CD14-positive monocyte (primary cell): ENCODE results near the gene SLC27A1. TPM values are rescaled to one million over a fixed set of nuclear protein-coding genes. Genes with fewer than 3 reads are reported as not detected.
"Not testable (repeated sequence)": the region's sequence is repeated elsewhere in the genome, so short reads cannot be mapped to it uniquely, and the experiment has no call there.

Source experiments
- DNase-seq, 3 donors: peaks; one replicate each; pipeline ENCODE4 v3.0.0-alpha.2; 2011 to 2022
- H2AFZ ChIP-seq: 2 replicates; pipeline ENCODE4 v1.6.0; 2012; ENCODE audit warnings: mild to moderate bottlenecking, low read depth, low read length, inconsistent platforms; ENCODE audit not compliant: insufficient read depth, poor library complexity, severe bottlenecking
- H3K27ac ChIP-seq, 2 donors: 1 replicate in 1 of 2; 2 replicates in 1 of 2; pipeline ENCODE4 v1.5.1; 2012 to 2013; ENCODE audit warnings: low read length in 2 of 2, control low read depth in 1 of 2, inconsistent platforms in 1 of 2, low read depth in 1 of 2, mild to moderate bottlenecking in 1 of 2
- H3K27me3 ChIP-seq, 2 donors: one replicate each; pipeline versions ENCODE4 v1.6.0 to v1.6.1; 2011 to 2013; ENCODE audit warnings: low read length in 2 of 2; ENCODE audit not compliant: control insufficient read depth in 2 of 2, insufficient read depth in 2 of 2
- H3K36me3 ChIP-seq, 2 donors: replicated peaks in 1 of 2; 1 replicate in 1 of 2; 2 replicates in 1 of 2; pipeline versions ENCODE4 v1.5.1 to v1.6.1; 2012 to 2013; ENCODE audit warnings: low read length in 2 of 2, control low read depth in 1 of 2, inconsistent platforms in 1 of 2, mild to moderate bottlenecking in 1 of 2; ENCODE audit not compliant: insufficient read depth in 2 of 2, control insufficient read depth in 1 of 2
- H3K4me1 ChIP-seq, 2 donors: 1 replicate in 1 of 2; 2 replicates in 1 of 2; pipeline versions ENCODE4 v1.5.1 to v1.6.1; 2012 to 2013; ENCODE audit warnings: low read length in 2 of 2, control low read depth in 1 of 2, inconsistent platforms in 1 of 2, mild to moderate bottlenecking in 1 of 2, moderate library complexity in 1 of 2; ENCODE audit not compliant: insufficient read depth in 2 of 2, control insufficient read depth in 1 of 2
- H3K4me2 ChIP-seq: replicated peaks from 2 replicates; pipeline ENCODE3; 2012; ENCODE audit warnings: low read length, moderate library complexity, mild to moderate bottlenecking; ENCODE audit not compliant: poor library complexity, severe bottlenecking; ENCODE audit errors: extremely low read depth
- H3K4me3 ChIP-seq, 3 experiments: fragments of 200-600 bp in 1 of 3; sonication (generic) in 1 of 3; replicated peaks in 1 of 3; 1 replicate in 2 of 3; 2 replicates in 1 of 3; pipeline ENCODE4 v1.5.1; 2011 to 2013; ENCODE audit warnings: low read length in 3 of 3, mild to moderate bottlenecking in 3 of 3, control low read depth in 2 of 3, low read depth in 2 of 3, inconsistent platforms in 1 of 3, moderate library complexity in 1 of 3
- H3K79me2 ChIP-seq: 2 replicates; pipeline ENCODE4 v1.6.0; 2012; ENCODE audit warnings: mild to moderate bottlenecking, control low read depth, inconsistent platforms, low read length, moderate library complexity; ENCODE audit not compliant: insufficient read depth
- H3K9ac ChIP-seq: 2 replicates; pipeline ENCODE4 v1.6.0; 2017; ENCODE audit warnings: low read length, mild to moderate bottlenecking; ENCODE audit not compliant: insufficient read depth, poor library complexity, severe bottlenecking
- H3K9me3 ChIP-seq, 2 donors: replicated peaks in 1 of 2; 1 replicate in 1 of 2; 2 replicates in 1 of 2; pipeline versions ENCODE4 v1.5.1 to v1.6.1; 2012 to 2013; ENCODE audit warnings: low read length in 2 of 2, control low read depth in 1 of 2; ENCODE audit not compliant: control insufficient read depth in 1 of 2, insufficient read depth in 1 of 2
- H4K20me1 ChIP-seq: 2 replicates; pipeline ENCODE4 v1.6.0; 2012; ENCODE audit warnings: mild to moderate bottlenecking, low read length, control low read depth, moderate library complexity; ENCODE audit not compliant: insufficient read depth
- H3K27ac Mint-ChIP-seq, 7 donors: one replicate each; pipeline ENCODE4 v1.8.0; 2020; ENCODE audit warnings: mild to moderate bottlenecking in 7 of 7, mixed read lengths in 7 of 7, moderate library complexity in 6 of 7, inconsistent platforms in 2 of 7
- H3K27me3 Mint-ChIP-seq, 3 donors: one replicate each; pipeline ENCODE4 v1.8.0; 2021 to 2022; ENCODE audit warnings: low read depth in 3 of 3, mild to moderate bottlenecking in 3 of 3, mixed read lengths in 3 of 3, moderate library complexity in 3 of 3, inconsistent platforms in 1 of 3
- H3K36me3 Mint-ChIP-seq, 2 donors: one replicate each; pipeline ENCODE4 v1.8.0; 2020; ENCODE audit warnings: mixed read lengths in 2 of 2, inconsistent platforms in 1 of 2, mild to moderate bottlenecking in 1 of 2
- H3K4me1 Mint-ChIP-seq: one replicate; pipeline ENCODE4 v1.8.0; 2020; ENCODE audit warnings: mild to moderate bottlenecking, mixed read lengths
- H3K4me3 Mint-ChIP-seq, 2 donors: one replicate each; pipeline ENCODE4 v1.8.0; 2020; ENCODE audit warnings: mild to moderate bottlenecking in 2 of 2, mixed read lengths in 2 of 2, moderate library complexity in 1 of 2
- H3K9me3 Mint-ChIP-seq, 7 donors: one replicate each; pipeline ENCODE4 v1.8.0; 2020 to 2022; ENCODE audit warnings: mixed read lengths in 7 of 7, mild to moderate bottlenecking in 6 of 7, moderate library complexity in 6 of 7, inconsistent platforms in 2 of 7
- WGBS: methylation state at CpG from one replicate; pipeline ENCODE4 v1.1.5; 2013; ENCODE audit warnings: missing lambda C conversion rate; ENCODE audit not compliant: insufficient coverage; 5-methylcytosine and 5-hydroxymethylcytosine counted together
- intact Hi-C, 2 donors: fragments of 100-400 bp; cut with micrococcal nuclease; formaldehyde crosslinking; loops; one replicate each; pipeline versions ENCODE4 v1.15.0 to v1.15.1; 2023
- polyA plus RNA-seq, 3 donors: library from polyadenylated mRNA; depleted of rRNA in 1 of 3; unstranded in 2 of 3; stranded (reverse) in 1 of 3; fragments of 300-500 nt in 2 of 3; fragments of >200 nt in 1 of 3; fragmentation: Illumina TruSeq in 2 of 3; gene quantifications; 1 replicate in 2 of 3; 2 replicates in 1 of 3; pipeline ENCODE4 v1.2.3, GENCODE V29; 2012 to 2021
- TF ChIP-seq, protein P1 (sequence below): fragments of 200-600 bp; IDR thresholded peaks from one replicate; pipeline ENCODE4 v1.8.0; 2022; ENCODE audit warnings: antibody characterized with exemption, mild to moderate bottlenecking

Gene SLC27A1
- polyA plus RNA-seq, 3 donors, result 27.1 to 36.5 (median 27.6) TPM

DNA sequence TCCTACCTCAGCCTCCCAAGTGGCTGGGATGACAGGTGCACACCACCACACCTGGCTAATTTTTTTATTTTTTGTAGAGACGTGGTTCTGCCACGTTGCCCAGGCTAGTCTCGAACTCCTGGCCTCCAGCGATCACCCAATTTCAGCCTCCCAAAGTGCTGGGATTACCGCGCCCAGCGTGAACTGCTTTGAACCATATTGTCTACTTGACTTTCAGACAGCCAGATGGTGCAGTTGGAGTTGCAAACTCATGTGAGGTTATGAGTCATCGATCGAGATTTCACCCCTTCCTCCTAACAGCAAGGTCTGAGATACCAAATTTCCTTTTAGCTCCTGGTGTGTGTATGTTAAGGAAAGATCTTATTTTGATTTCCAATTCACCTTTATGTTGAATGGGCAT is 2.7 kb downstream of the SLC27A1 start:
- Histone ChIP-seq H3K36me3 (no peaks in the 10 kb centered on the region), H3K27ac (peak overlapping the region; percentile 69 to 88), H2AFZ (no peak overlapping the region), H4K20me1 (peaks cover 11% of the 10 kb centered on the region), H3K4me2 (peak overlapping the region; percentile 53), H3K79me2 (peaks cover 63% of the 10 kb centered on the region), H3K4me1 (peaks cover 72 to 77% of the 10 kb centered on the region in 2 donors), H3K9me3 (no peaks in the 10 kb centered on the region), H3K27me3 (no peaks in the 10 kb centered on the region), H3K9ac (peak overlapping the region; percentile 36), H3K4me3 (peak overlapping the region in 1 of 3 experiments; percentile 34)
- 43% methylated on average over 2 of the region's 9 CpGs for WGBS
- Mint-ChIP-seq H3K27ac (peak overlapping the region; percentile 93 to 97 (median 96)), H3K9me3 (peaks cover 0 to 4% (median 0%) of the 10 kb centered on the region in 7 donors), H3K36me3 (peaks cover 3 to 4% of the 10 kb centered on the region in 2 donors), H3K27me3 (peaks cover 0 to 2% (median 2%) of the 10 kb centered on the region in 3 donors), H3K4me3 (peak overlapping the region; percentile 20 to 60), H3K4me1 (peaks cover 73% of the 10 kb centered on the region)
- DNase-seq, result peak; percentile 83 to 89 (median 88)
- TF ChIP-seq, protein P1, sequence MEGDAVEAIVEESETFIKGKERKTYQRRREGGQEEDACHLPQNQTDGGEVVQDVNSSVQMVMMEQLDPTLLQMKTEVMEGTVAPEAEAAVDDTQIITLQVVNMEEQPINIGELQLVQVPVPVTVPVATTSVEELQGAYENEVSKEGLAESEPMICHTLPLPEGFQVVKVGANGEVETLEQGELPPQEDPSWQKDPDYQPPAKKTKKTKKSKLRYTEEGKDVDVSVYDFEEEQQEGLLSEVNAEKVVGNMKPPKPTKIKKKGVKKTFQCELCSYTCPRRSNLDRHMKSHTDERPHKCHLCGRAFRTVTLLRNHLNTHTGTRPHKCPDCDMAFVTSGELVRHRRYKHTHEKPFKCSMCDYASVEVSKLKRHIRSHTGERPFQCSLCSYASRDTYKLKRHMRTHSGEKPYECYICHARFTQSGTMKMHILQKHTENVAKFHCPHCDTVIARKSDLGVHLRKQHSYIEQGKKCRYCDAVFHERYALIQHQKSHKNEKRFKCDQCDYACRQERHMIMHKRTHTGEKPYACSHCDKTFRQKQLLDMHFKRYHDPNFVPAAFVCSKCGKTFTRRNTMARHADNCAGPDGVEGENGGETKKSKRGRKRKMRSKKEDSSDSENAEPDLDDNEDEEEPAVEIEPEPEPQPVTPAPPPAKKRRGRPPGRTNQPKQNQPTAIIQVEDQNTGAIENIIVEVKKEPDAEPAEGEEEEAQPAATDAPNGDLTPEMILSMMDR, result no peak
- intact Hi-C loops, result no loop called here

DNA sequence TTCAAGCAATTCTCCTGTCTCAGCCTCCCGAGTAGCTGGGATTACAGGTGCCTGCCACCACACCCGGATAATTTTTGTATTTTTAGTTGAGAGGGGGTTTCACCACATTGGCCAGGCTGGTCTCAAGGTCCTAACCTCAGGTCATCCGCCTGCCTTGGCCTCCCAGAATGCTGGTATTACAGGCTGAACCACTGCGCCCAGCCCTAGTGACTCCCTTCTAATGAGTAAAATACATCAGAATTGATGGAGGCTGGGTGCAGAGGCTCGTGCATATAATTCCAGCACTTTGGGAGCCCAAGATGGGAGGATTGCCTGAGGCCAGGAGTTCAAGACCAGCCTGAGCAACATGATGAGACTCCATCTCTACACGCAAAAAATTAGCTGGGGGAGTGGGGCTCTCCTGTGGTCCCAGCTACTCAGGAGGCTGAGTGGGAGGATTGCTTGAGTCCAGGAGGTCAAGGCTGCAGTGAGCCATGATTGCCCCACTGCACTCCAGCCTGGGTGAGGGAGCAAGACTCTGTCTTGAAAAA is 4.8 kb downstream of the SLC27A1 start:
- Histone ChIP-seq H3K27ac (peak overlapping the region; percentile 71 to 86), H4K20me1 (peaks cover 11% of the 10 kb centered on the region), H3K79me2 (peaks cover 80% of the 10 kb centered on the region), H3K4me1 (peaks cover 67 to 72% of the 10 kb centered on the region in 2 donors), H3K4me2 (peak overlapping the region; percentile 68), H3K4me3 (peak overlapping the region in 1 of 3 experiments; percentile 54)
- WGBS, result 87% methylated on average over 3 of the region's 6 CpGs
- H3K9ac ChIP-seq, intact Hi-C loops, DNase-seq, H3K9me3 ChIP-seq, H3K36me3 ChIP-seq, H3K27me3 ChIP-seq, H3K27me3 Mint-ChIP-seq, H3K9me3 Mint-ChIP-seq, H2AFZ ChIP-seq: not testable (repeated sequence)
- Mint-ChIP-seq H3K36me3 (peaks cover 4 to 16% of the 10 kb centered on the region in 2 donors), H3K4me1 (peaks cover 64% of the 10 kb centered on the region), H3K27ac (peak overlapping the region; percentile 94 to 97 (median 96)), H3K4me3 (peak overlapping the region; percentile 48 to 58)
